ENCODE results near the gene IGFBP2. TPM values are rescaled to one million over a fixed set of nuclear protein-coding genes. Genes with fewer than 3 reads are reported as not detected.

IGFBP2 gene
- total RNA-seq, 1 experiment from 2014 or later = 363 TPM

DNA sequence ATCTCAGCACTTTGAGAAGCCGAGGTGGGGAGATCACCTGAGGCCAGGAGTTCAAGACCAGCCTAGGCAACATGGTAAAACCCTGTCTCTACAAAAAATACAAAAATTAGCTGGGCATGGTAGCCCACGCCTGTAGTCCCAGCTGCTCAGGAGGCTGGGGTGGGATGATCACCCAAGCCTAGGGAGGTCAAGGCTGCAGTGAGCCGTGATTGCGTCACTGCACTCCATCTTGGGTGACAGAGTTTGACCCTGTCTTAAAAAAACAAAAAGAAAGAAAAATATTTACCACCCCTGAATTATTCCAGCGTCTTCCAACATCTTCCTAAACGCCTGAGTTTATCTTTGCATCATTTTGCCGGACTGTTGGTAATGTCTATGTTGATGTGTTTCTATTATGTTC, 68.3 kb downstream of the IGFBP2 start:
- Histone ChIP-seq H3K14ac (ENCODE audit: insufficient read depth, low read length) (no peak overlapping the region), H3K56ac (ENCODE audit: insufficient read length, low read depth, low read length) (no peak overlapping the region), H3K27ac (ENCODE audit: insufficient read length, low read depth, low read length) (no peak overlapping the region), H2BK120ac (ENCODE audit: low read depth, low read length, poor library complexity, severe bottlenecking) (no peak overlapping the region), H3K4ac (ENCODE audit: low read depth, low read length) (no peak overlapping the region), H4K5ac (ENCODE audit: insufficient read length, low read depth, low read length) (no peak overlapping the region), H2AK5ac (ENCODE audit: insufficient read length, low read length) (no peak overlapping the region), H4K20me1 (ENCODE audit: control insufficient read depth, insufficient read depth, insufficient read length) (no peaks in the 10 kb centered on the region), H4K91ac (ENCODE audit: insufficient read length, low read depth, low read length) (no peak overlapping the region), H3K23me2 (ENCODE audit: insufficient read length, low read depth, low read length, poor library complexity, severe bottlenecking) (no peaks in the 10 kb centered on the region), H3K4me1 (ENCODE audit: insufficient read depth, low read length) (no peaks in the 10 kb centered on the region), H2AFZ (ENCODE audit: low read length) (no peak overlapping the region), H3T11ph (ENCODE audit: low read length) (no peak overlapping the region), H3K79me2 (ENCODE audit: insufficient read depth, low read length) (no peaks in the 10 kb centered on the region), H2BK15ac (ENCODE audit: low read depth, low read length) (no peak overlapping the region), H3K4me2 (ENCODE audit: insufficient read depth, insufficient read length, low read length) (no peak overlapping the region), H3K79me1 (ENCODE audit: insufficient read depth, low read depth, low read length, poor library complexity, severe bottlenecking) (no peaks in the 10 kb centered on the region), H2BK5ac (ENCODE audit: insufficient read length, low read length) (no peak overlapping the region), H2BK20ac (ENCODE audit: low read depth, low read length, poor library complexity, severe bottlenecking) (no peak overlapping the region), H4K8ac (replicated peaks; ENCODE audit: insufficient read length, low read depth, low read length) (no peak overlapping the region), H3K23ac (ENCODE audit: insufficient read length, low read depth, low read length) (no peak overlapping the region), H3K9ac (ENCODE audit: extremely low read depth, insufficient read length, low read length) (no peak overlapping the region), H2BK12ac (ENCODE audit: insufficient read length, low read depth, low read length) (no peak overlapping the region), H3K27me3 (ENCODE audit: insufficient read depth, low read length) (no peaks in the 10 kb centered on the region), H3K9me3 (ENCODE audit: control insufficient read depth, low read depth, low read length) (no peaks in the 10 kb centered on the region), H3K18ac (ENCODE audit: insufficient read length, low read depth, low read length) (no peak overlapping the region)
- Mint-ChIP-seq H3K4me1 (peaks cover under 1 to 9% of the 10 kb centered on the region in 2 experiments; a peak in 3 of 4 replicates), H3K4me3 (no peak overlapping the region), H3K36me3 (ENCODE audit: insufficient read depth in 1 of 3, low read depth in 3 of 3) (no peaks in the 10 kb centered on the region), H3K27me3 (ENCODE audit: low read depth) (peaks cover 17% of the 10 kb centered on the region), H3K27ac (no peak overlapping the region), H3K9me3 (no peaks in the 10 kb centered on the region)
- DNase-seq = no peak
- TF ChIP-seq, protein P1, sequence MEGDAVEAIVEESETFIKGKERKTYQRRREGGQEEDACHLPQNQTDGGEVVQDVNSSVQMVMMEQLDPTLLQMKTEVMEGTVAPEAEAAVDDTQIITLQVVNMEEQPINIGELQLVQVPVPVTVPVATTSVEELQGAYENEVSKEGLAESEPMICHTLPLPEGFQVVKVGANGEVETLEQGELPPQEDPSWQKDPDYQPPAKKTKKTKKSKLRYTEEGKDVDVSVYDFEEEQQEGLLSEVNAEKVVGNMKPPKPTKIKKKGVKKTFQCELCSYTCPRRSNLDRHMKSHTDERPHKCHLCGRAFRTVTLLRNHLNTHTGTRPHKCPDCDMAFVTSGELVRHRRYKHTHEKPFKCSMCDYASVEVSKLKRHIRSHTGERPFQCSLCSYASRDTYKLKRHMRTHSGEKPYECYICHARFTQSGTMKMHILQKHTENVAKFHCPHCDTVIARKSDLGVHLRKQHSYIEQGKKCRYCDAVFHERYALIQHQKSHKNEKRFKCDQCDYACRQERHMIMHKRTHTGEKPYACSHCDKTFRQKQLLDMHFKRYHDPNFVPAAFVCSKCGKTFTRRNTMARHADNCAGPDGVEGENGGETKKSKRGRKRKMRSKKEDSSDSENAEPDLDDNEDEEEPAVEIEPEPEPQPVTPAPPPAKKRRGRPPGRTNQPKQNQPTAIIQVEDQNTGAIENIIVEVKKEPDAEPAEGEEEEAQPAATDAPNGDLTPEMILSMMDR (conservative IDR thresholded peaks at IDR 0.05) = no peak
- WGBS (ENCODE audit: extremely low coverage, insufficient read length, low lambda C conversion rate) = no CpG with 5 or more reads among the region's 7 CpGs
